Upper lobe of left lung (tissue), 4 donors: ENCODE data around the gene STK38.

Experiments
- CTCF ChIP-seq, 6 experiments: fragments of 450-650 bp in 4 of 6; fragments of 200-600 bp in 2 of 6; sonication (generic) in 2 of 6; IDR thresholded peaks; one replicate each; pipeline ENCODE4 v1.5.1; 2016 to 2019; ENCODE audit warnings: antibody characterized with exemption in 6 of 6
- EP300 ChIP-seq, 4 donors: sonication (generic); formaldehyde crosslinking; IDR thresholded peaks; one replicate each; pipeline ENCODE4 v1.5.1; 2017; ENCODE audit warnings: antibody characterized with exemption in 4 of 4, control low read depth in 2 of 4
- POLR2A ChIP-seq, 4 donors: fragments of 450-650 bp; IDR thresholded peaks; one replicate each; pipeline ENCODE4 v1.5.1; 2016 to 2017; ENCODE audit warnings: antibody characterized with exemption in 4 of 4, mild to moderate bottlenecking in 2 of 4
- POLR2AphosphoS5 ChIP-seq, 2 donors: sonication (generic); formaldehyde crosslinking; IDR thresholded peaks; one replicate each; pipeline ENCODE4 v1.5.1; 2017; ENCODE audit warnings: antibody characterized with exemption in 2 of 2

GRCh38 chr6:36523451-36523850 lies 23.8 kb downstream of the STK38 start:
- TF ChIP-seq CTCF (IDR thresholded peaks at IDR 0.05) (no peak), POLR2A (IDR thresholded peaks at IDR 0.05) (no peak), POLR2AphosphoS5 (IDR thresholded peaks at IDR 0.05) (no peak), EP300 (IDR thresholded peaks at IDR 0.05) (no peak)
